Astrocyte (in vitro differentiated cells and primary cell): ENCODE results near the gene PKP1. TPM values are rescaled to one million over a fixed set of nuclear protein-coding genes. Genes with fewer than 3 reads are reported as not detected.

Experiments used
- DNase-seq: peaks from one replicate; pipeline ENCODE4 v3.0.0-alpha.2; 2010; ENCODE audit warnings: low read depth
- FAIRE-seq: peaks from 2 replicates; lab custom pipeline; 2011; peaks lifted over from hg19 to GRCh38; lab: Jason Lieb, UNC
- H2AFZ ChIP-seq: 2 replicates; pipeline ENCODE4 v1.6.0; 2012; ENCODE audit warnings: low read depth, low read length, inconsistent platforms
- H3K27ac ChIP-seq: 2 replicates; pipeline ENCODE4 v1.5.1; 2011; ENCODE audit warnings: low read depth, low read length, inconsistent platforms
- H3K27me3 ChIP-seq: 2 replicates; pipeline ENCODE4 v1.6.0; 2011; ENCODE audit warnings: low read length, inconsistent platforms; ENCODE audit not compliant: insufficient read depth
- H3K36me3 ChIP-seq: 2 replicates; pipeline ENCODE4 v1.5.1; 2011; ENCODE audit warnings: low read length, inconsistent platforms; ENCODE audit not compliant: insufficient read depth
- H3K4me1 ChIP-seq: 2 replicates; pipeline ENCODE4 v1.5.1; 2011; ENCODE audit warnings: low read length, inconsistent platforms; ENCODE audit not compliant: insufficient read depth
- H3K4me2 ChIP-seq: 2 replicates; pipeline ENCODE4 v1.6.0; 2012; ENCODE audit warnings: low read length, inconsistent platforms
- H3K4me3 ChIP-seq: 2 replicates; pipeline ENCODE4 v1.5.1; 2011; ENCODE audit warnings: low read depth, mild to moderate bottlenecking, low read length, inconsistent platforms; ENCODE audit not compliant: insufficient read depth
- H3K79me2 ChIP-seq: 2 replicates; pipeline ENCODE4 v1.6.0; 2012; ENCODE audit warnings: mild to moderate bottlenecking, low read length, inconsistent platforms; ENCODE audit not compliant: insufficient read depth
- H3K9ac ChIP-seq: 2 replicates; pipeline ENCODE4 v1.6.0; 2012; ENCODE audit warnings: mild to moderate bottlenecking, low read length, inconsistent platforms
- H3K9me3 ChIP-seq: 2 replicates; pipeline ENCODE4 v1.5.1; 2012; ENCODE audit warnings: low read depth, mild to moderate bottlenecking, low read length, inconsistent platforms; ENCODE audit not compliant: insufficient read depth
- H4K20me1 ChIP-seq: 2 replicates; pipeline ENCODE4 v1.6.0; 2012; ENCODE audit warnings: low read length, inconsistent platforms; ENCODE audit not compliant: insufficient read depth
- H3K27ac Mint-ChIP-seq: one replicate; pipeline ENCODE4 v1.8.0; 2021; ENCODE audit warnings: mild to moderate bottlenecking, mixed read lengths; ENCODE audit not compliant: unreplicated experiment
- H3K27me3 Mint-ChIP-seq: one replicate; pipeline ENCODE4 v1.8.0; 2021; ENCODE audit warnings: low read depth, mixed read lengths; ENCODE audit not compliant: unreplicated experiment
- H3K36me3 Mint-ChIP-seq: one replicate; pipeline ENCODE4 v1.8.0; 2021; ENCODE audit warnings: low read depth, mixed read lengths; ENCODE audit not compliant: unreplicated experiment
- H3K4me1 Mint-ChIP-seq: one replicate; pipeline ENCODE4 v1.8.0; 2021; ENCODE audit warnings: low read depth, mixed read lengths; ENCODE audit not compliant: unreplicated experiment
- H3K4me3 Mint-ChIP-seq: one replicate; pipeline ENCODE4 v1.8.0; 2021; ENCODE audit warnings: mild to moderate bottlenecking, moderate library complexity, mixed read lengths; ENCODE audit not compliant: unreplicated experiment
- H3K9me3 Mint-ChIP-seq: one replicate; pipeline ENCODE4 v1.8.0; 2021; ENCODE audit warnings: mild to moderate bottlenecking, mixed read lengths; ENCODE audit not compliant: unreplicated experiment
- EZH2 ChIP-seq: IDR thresholded peaks from 2 replicates; pipeline ENCODE4 v1.6.1; 2012; ENCODE audit warnings: mild to moderate bottlenecking, low read length, inconsistent platforms; ENCODE audit not compliant: insufficient read depth
- total RNA-seq: library from RNA; stranded (reverse); gene quantifications from 2 replicates; pipeline ENCODE4 v1.2.1, GENCODE V29; 2021
- TF ChIP-seq, protein P1 (sequence below): IDR thresholded peaks from 2 replicates; pipeline ENCODE4 v1.5.1; 2011; ENCODE audit warnings: low read depth, mild to moderate bottlenecking, inconsistent platforms, low read length, moderate library complexity; ENCODE audit not compliant: insufficient read depth

The PKP1 gene
- total RNA-seq, 1 donor from 2014 or later, result 0.07 TPM

DNA sequence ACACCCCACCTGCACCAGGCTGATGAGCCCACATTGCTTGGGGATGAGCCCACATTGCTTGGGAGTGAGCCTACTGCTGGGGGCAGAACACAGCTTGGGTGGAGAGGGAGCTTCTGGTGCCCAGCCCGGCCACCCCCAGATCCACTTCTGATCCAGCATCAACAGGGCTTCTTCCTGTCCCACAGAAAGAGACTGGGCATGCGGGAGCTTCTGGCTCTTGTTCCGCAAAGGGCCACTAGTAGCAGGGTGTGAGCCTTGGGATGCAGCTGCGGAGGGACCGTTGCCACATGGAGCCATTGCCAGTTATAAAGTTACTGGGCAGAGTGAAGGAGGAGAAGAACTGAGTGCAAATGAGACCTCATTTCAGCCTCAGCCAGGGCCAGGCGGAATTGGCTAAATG lies 36.3 kb downstream of the PKP1 start:
- peaks cover 5% of the 10 kb centered on the region for H3K9me3 Mint-ChIP-seq
- TF ChIP-seq, protein P1, sequence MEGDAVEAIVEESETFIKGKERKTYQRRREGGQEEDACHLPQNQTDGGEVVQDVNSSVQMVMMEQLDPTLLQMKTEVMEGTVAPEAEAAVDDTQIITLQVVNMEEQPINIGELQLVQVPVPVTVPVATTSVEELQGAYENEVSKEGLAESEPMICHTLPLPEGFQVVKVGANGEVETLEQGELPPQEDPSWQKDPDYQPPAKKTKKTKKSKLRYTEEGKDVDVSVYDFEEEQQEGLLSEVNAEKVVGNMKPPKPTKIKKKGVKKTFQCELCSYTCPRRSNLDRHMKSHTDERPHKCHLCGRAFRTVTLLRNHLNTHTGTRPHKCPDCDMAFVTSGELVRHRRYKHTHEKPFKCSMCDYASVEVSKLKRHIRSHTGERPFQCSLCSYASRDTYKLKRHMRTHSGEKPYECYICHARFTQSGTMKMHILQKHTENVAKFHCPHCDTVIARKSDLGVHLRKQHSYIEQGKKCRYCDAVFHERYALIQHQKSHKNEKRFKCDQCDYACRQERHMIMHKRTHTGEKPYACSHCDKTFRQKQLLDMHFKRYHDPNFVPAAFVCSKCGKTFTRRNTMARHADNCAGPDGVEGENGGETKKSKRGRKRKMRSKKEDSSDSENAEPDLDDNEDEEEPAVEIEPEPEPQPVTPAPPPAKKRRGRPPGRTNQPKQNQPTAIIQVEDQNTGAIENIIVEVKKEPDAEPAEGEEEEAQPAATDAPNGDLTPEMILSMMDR, result no peak
- no peak for TF ChIP-seq EZH2
- no peak overlapping the region for H3K4me3 Mint-ChIP-seq
- Histone ChIP-seq H3K4me3 (no peak overlapping the region), H3K79me2 (no peaks in the 10 kb centered on the region), H3K27me3 (peaks cover 2% of the 10 kb centered on the region), H2AFZ (no peak overlapping the region), H3K4me2 (no peak overlapping the region), H3K9me3 (no peaks in the 10 kb centered on the region), H3K36me3 (no peaks in the 10 kb centered on the region), H4K20me1 (no peaks in the 10 kb centered on the region), H3K9ac (no peak overlapping the region), H3K4me1 (no peaks in the 10 kb centered on the region), H3K27ac (no peak overlapping the region)
- no peaks in the 10 kb centered on the region for H3K36me3 Mint-ChIP-seq
- no peak overlapping the region for H3K27ac Mint-ChIP-seq
- peaks cover 4% of the 10 kb centered on the region for H3K4me1 Mint-ChIP-seq
- DNase-seq (no peak), FAIRE-seq (no peak)
- H3K27me3 Mint-ChIP-seq, result peaks cover 70% of the 10 kb centered on the region

DNA sequence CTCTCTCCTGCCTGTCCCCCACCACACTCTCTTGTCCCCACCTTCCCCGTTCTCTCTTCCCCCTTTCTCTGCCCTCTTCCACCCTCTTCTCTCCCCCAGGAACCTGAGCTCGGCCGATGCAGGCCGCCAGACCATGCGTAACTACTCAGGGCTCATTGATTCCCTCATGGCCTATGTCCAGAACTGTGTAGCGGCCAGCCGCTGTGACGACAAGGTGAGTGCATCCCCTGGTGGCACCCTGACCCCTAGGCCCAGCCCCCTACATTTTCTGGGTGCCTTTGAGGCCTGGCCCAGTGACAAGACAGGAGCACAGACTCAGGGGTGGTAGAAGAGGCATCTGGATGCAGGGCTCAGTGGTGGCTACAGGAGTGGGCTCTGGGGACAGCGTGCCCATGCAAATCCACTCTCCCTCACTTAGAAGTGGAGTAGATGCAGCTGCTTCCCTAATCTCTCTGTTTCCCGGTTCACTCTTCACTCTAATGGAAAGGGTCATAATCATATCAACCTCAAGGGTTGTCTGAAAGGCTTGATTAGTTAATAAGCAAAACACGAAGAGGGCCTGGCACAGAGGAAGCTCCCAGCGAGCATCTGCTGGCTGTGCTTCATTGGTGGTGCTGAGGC lies 37.0 kb downstream of the PKP1 start:
- Histone ChIP-seq H3K27ac (no peak overlapping the region), H4K20me1 (no peaks in the 10 kb centered on the region), H3K27me3 (peaks cover 2% of the 10 kb centered on the region), H3K9ac (no peak overlapping the region), H3K4me2 (no peak overlapping the region), H3K4me1 (no peaks in the 10 kb centered on the region), H3K79me2 (no peaks in the 10 kb centered on the region), H2AFZ (no peak overlapping the region), H3K4me3 (no peak overlapping the region), H3K36me3 (no peaks in the 10 kb centered on the region), H3K9me3 (no peaks in the 10 kb centered on the region)
- Mint-ChIP-seq H3K27ac (no peak overlapping the region), H3K9me3 (peaks cover 5% of the 10 kb centered on the region), H3K4me3 (no peak overlapping the region), H3K4me1 (peaks cover 4% of the 10 kb centered on the region), H3K27me3 (peaks cover 69% of the 10 kb centered on the region), H3K36me3 (no peaks in the 10 kb centered on the region)
- DNase-seq (no peak), FAIRE-seq (no peak)
- TF ChIP-seq, protein P1, result no peak
- TF ChIP-seq EZH2, result no peak

DNA sequence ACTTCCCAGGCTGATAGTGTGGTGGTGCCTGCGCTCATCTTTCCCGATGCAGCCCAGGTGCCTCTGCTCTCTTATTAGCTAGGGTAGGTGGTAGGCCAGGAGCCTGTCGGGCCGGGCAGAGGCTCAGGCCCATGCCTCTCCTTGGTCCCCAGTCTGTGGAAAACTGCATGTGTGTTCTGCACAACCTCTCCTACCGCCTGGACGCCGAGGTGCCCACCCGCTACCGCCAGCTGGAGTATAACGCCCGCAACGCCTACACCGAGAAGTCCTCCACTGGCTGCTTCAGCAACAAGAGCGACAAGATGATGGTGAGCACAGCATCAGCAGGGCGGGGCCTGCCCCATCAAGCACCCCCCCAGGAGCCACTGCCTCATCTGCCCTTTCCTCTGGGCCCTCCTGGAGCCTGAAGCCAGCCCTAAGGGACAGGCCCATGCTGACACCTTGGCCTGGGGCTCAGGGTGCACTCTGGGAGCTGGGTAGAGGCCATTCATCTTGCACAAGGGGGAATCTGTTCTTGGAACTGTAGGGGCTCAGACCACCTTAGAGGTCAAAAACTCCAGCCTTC lies 38.6 kb downstream of the PKP1 start:
- H3K9ac ChIP-seq, result no peak overlapping the region
- no peaks in the 10 kb centered on the region for H3K36me3 ChIP-seq
- no peak overlapping the region for H3K4me2 ChIP-seq
- H3K27me3 Mint-ChIP-seq, result peaks cover 74% of the 10 kb centered on the region
- no peak for TF ChIP-seq EZH2
- TF ChIP-seq, protein P1, result no peak
- DNase-seq (no peak), FAIRE-seq (no peak)
- H3K9me3 Mint-ChIP-seq, result peaks cover 14% of the 10 kb centered on the region
- H3K79me2 ChIP-seq, result no peaks in the 10 kb centered on the region
- no peaks in the 10 kb centered on the region for H3K4me1 ChIP-seq
- H3K27me3 ChIP-seq, result peaks cover 4% of the 10 kb centered on the region
- H2AFZ ChIP-seq, result no peak overlapping the region
- H3K9me3 ChIP-seq, result no peaks in the 10 kb centered on the region
- H3K27ac ChIP-seq, result no peak overlapping the region
- H3K4me3 Mint-ChIP-seq, result no peak overlapping the region
- H3K27ac Mint-ChIP-seq, result no peak overlapping the region
- no peaks in the 10 kb centered on the region for H4K20me1 ChIP-seq
- H3K4me1 Mint-ChIP-seq, result peaks cover 4% of the 10 kb centered on the region
- H3K4me3 ChIP-seq, result no peak overlapping the region
- H3K36me3 Mint-ChIP-seq, result peaks cover 2% of the 10 kb centered on the region
